Ishikawa (cell line): ENCODE results near the gene SUMO4.
A peak's percentile ranks its signal among the peaks of the same experiment; 100 is the strongest.

ENCODE experiments used
- CEBPB ChIP-seq: IDR thresholded peaks from 2 replicates; pipeline ENCODE4 v1.6.1; 2012
- CREB1 ChIP-seq: IDR thresholded peaks from 2 replicates; pipeline ENCODE4 v1.6.1; 2012; ENCODE audit warnings: low read depth
- EGR1 ChIP-seq: IDR thresholded peaks from 2 replicates; pipeline ENCODE4 v1.6.1; 2012
- EP300 ChIP-seq: IDR thresholded peaks from 2 replicates; pipeline ENCODE4 v1.6.1; 2012; ENCODE audit warnings: borderline replicate concordance
- FOXM1 ChIP-seq: IDR thresholded peaks from 2 replicates; pipeline ENCODE4 v1.6.1; 2012; ENCODE audit warnings: low read depth, borderline replicate concordance
- NFIC ChIP-seq: IDR thresholded peaks from 2 replicates; pipeline ENCODE4 v1.6.1; 2012
- RAD21 ChIP-seq: IDR thresholded peaks from 2 replicates; pipeline ENCODE4 v1.6.1; 2012; ENCODE audit warnings: low read depth
- TAF1 ChIP-seq: IDR thresholded peaks from 2 replicates; pipeline ENCODE4 v1.6.1; 2012; ENCODE audit warnings: low read depth, mild to moderate bottlenecking
- TCF12 ChIP-seq: IDR thresholded peaks from 2 replicates; pipeline ENCODE4 v1.6.1; 2012; ENCODE audit warnings: low read depth
- TEAD4 ChIP-seq: IDR thresholded peaks from 2 replicates; pipeline ENCODE4 v1.6.1; 2012
- YY1 ChIP-seq: IDR thresholded peaks from 2 replicates; pipeline ENCODE4 v1.6.1; 2012; ENCODE audit warnings: low read depth
- ZBTB7A ChIP-seq: IDR thresholded peaks from 2 replicates; pipeline ENCODE4 v1.6.1; 2012; ENCODE audit warnings: low read depth
- TF ChIP-seq, protein P1 (sequence below): IDR thresholded peaks from 2 replicates; pipeline ENCODE4 v1.6.1; 2012
- TF ChIP-seq, protein P2 (sequence below): IDR thresholded peaks from 2 replicates; pipeline ENCODE4 v1.6.1; 2012
- TF ChIP-seq, protein P3 (sequence below): IDR thresholded peaks from 2 replicates; pipeline ENCODE4 v1.6.1; 2012; ENCODE audit warnings: low read depth, mild to moderate bottlenecking

Gene SUMO4

GRCh38 chr6:149360536-149360935 lies 39.5 kb upstream of the SUMO4 start:
- TF ChIP-seq, protein P1, sequence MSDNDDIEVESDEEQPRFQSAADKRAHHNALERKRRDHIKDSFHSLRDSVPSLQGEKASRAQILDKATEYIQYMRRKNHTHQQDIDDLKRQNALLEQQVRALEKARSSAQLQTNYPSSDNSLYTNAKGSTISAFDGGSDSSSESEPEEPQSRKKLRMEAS: no peak
- no peak for TF ChIP-seq NFIC
- TF ChIP-seq, protein P2, sequence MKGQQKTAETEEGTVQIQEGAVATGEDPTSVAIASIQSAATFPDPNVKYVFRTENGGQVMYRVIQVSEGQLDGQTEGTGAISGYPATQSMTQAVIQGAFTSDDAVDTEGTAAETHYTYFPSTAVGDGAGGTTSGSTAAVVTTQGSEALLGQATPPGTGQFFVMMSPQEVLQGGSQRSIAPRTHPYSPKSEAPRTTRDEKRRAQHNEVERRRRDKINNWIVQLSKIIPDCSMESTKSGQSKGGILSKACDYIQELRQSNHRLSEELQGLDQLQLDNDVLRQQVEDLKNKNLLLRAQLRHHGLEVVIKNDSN: no peak
- no peak for TF ChIP-seq FOXM1
- no peak for TF ChIP-seq EP300
- TF ChIP-seq RAD21: no peak
- TF ChIP-seq CEBPB: no peak
- TF ChIP-seq, protein P3, sequence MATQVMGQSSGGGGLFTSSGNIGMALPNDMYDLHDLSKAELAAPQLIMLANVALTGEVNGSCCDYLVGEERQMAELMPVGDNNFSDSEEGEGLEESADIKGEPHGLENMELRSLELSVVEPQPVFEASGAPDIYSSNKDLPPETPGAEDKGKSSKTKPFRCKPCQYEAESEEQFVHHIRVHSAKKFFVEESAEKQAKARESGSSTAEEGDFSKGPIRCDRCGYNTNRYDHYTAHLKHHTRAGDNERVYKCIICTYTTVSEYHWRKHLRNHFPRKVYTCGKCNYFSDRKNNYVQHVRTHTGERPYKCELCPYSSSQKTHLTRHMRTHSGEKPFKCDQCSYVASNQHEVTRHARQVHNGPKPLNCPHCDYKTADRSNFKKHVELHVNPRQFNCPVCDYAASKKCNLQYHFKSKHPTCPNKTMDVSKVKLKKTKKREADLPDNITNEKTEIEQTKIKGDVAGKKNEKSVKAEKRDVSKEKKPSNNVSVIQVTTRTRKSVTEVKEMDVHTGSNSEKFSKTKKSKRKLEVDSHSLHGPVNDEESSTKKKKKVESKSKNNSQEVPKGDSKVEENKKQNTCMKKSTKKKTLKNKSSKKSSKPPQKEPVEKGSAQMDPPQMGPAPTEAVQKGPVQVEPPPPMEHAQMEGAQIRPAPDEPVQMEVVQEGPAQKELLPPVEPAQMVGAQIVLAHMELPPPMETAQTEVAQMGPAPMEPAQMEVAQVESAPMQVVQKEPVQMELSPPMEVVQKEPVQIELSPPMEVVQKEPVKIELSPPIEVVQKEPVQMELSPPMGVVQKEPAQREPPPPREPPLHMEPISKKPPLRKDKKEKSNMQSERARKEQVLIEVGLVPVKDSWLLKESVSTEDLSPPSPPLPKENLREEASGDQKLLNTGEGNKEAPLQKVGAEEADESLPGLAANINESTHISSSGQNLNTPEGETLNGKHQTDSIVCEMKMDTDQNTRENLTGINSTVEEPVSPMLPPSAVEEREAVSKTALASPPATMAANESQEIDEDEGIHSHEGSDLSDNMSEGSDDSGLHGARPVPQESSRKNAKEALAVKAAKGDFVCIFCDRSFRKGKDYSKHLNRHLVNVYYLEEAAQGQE: no peak
- no peak for TF ChIP-seq ZBTB7A
- TF ChIP-seq TAF1: no peak

DNA sequence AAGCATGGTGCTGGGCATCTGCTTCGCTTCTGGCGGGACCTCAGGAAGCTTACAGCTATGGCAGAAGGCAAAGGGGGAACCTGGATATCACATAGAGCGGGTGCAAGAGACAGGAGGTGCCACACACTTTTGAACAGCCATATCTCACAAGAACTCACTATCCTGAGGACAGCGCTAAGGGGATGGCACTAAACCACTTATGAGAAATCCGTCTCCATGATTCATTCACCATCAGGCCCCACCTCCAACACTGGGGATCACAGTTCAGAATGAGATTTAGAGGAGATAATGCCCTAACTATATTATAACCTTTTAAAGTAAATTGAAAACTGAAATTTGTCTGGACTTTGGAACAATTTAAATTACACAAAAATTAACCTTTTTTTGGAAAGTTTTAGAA lies 37.8 kb upstream of the SUMO4 start:
- TF ChIP-seq RAD21 (no peak), TEAD4 (no peak), NFIC (no peak), EGR1 (no peak), CREB1 (no peak), EP300 (no peak), CEBPB (no peak), FOXM1 (no peak), ZBTB7A (no peak), TAF1 (no peak), YY1 (no peak), TCF12 (no peak)
- TF ChIP-seq, protein P1: no peak
- TF ChIP-seq, protein P2: no peak
- TF ChIP-seq, protein P3: no peak

DNA sequence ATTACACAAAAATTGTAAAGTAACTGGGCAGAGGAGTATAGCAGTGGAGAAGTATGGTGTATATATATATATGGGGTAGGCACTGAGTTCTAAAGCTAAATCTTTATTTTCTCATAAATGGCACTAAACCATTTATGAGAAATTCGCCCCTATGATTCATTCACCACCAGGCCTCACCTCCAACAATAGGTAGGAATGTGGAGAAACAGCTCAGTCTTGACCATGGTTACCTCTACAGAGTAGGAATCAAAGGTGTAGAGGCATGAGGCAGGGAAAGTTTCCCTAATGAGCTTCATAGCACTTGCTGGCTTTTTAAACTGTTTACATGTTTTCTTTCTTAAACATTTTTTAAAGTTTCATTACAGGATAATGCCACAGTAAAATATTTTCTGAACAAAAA lies 36.9 kb upstream of the SUMO4 start:
- TF ChIP-seq TAF1: no peak
- peak; percentile 77 for TF ChIP-seq TEAD4
- TF ChIP-seq, protein P2: no peak

- TF ChIP-seq, protein P3: no peak
- no peak for TF ChIP-seq TAF1
Observed at GRCh38 chr6:149364557-149364956, 35.5 kb upstream of the SUMO4 start.

GRCh38 chr6:149365197-149365596 lies 34.9 kb upstream of the SUMO4 start:
- TF ChIP-seq EGR1 (no peak), TAF1 (no peak), YY1 (no peak), CEBPB (no peak), EP300 (no peak), ZBTB7A (no peak), TCF12 (no peak), FOXM1 (no peak), TEAD4 (no peak), NFIC (no peak), CREB1 (no peak), RAD21 (no peak)
- TF ChIP-seq, protein P3: no peak
- TF ChIP-seq, protein P1: no peak
- TF ChIP-seq, protein P2: no peak
